ENCODE results near the gene KAZN. TPM values are rescaled to one million over a fixed set of nuclear protein-coding genes. Genes with fewer than 3 reads are reported as not detected.

Gene KAZN
- total RNA-seq, 4 donors from 2014 or later, result 9.2 to 30.6 (median 21.2) TPM

GRCh38 chr1:15075175-15075574 is 476.7 kb downstream of the KAZN start:
- no peak for ATAC-seq (ENCODE audit: low FRiP score)
- no peak for DNase-seq (ENCODE audit: low spot score)
- TF ChIP-seq CTCF (IDR thresholded peaks at IDR 0.05), result no peak

GRCh38 chr1:15075817-15076216 is 477.3 kb downstream of the KAZN start:
- no peak for TF ChIP-seq CTCF (IDR thresholded peaks at IDR 0.05)
- DNase-seq (ENCODE audit: low spot score), result no peak
- ATAC-seq (ENCODE audit: low FRiP score), result no peak

- ATAC-seq (ENCODE audit: low FRiP score), result no peak
- TF ChIP-seq CTCF (IDR thresholded peaks at IDR 0.05), result no peak
These were observed 478.3 kb downstream of the KAZN start for GRCh38 chr1:15076807-15077206.

GRCh38 chr1:15077384-15077783 is 478.9 kb downstream of the KAZN start:
- TF ChIP-seq CTCF (IDR thresholded peaks at IDR 0.05), result no peak
- ATAC-seq (ENCODE audit: low FRiP score), result no peak
- DNase-seq (ENCODE audit: low spot score), result no peak

More at GRCh38 chr1:15076807-15077206, 478.3 kb downstream of the KAZN start:
- DNase-seq (ENCODE audit: low spot score), result no peak

- DNase-seq (ENCODE audit: low spot score) (no peak), ATAC-seq (ENCODE audit: low FRiP score) (no peak)
- no peak for TF ChIP-seq CTCF (IDR thresholded peaks at IDR 0.05)
These were observed 482.0 kb downstream of the KAZN start for GRCh38 chr1:15080328-15081007.

- no peak for TF ChIP-seq CTCF (IDR thresholded peaks at IDR 0.05)
- ATAC-seq (ENCODE audit: low FRiP score) (no peak), DNase-seq (ENCODE audit: low spot score) (no peak)
These were observed 482.6 kb downstream of the KAZN start for GRCh38 chr1:15081102-15081501.

GRCh38 chr1:15083578-15083977 is 485.1 kb downstream of the KAZN start:
- no peak for DNase-seq (ENCODE audit: low spot score)
- no peak for ATAC-seq (ENCODE audit: low FRiP score)
- TF ChIP-seq CTCF (IDR thresholded peaks at IDR 0.05), result no peak

Measured in omental fat pad (tissue), 4 donors.